Measurements from ENCODE around the gene CDK4.

The CDK4 gene

DNA sequence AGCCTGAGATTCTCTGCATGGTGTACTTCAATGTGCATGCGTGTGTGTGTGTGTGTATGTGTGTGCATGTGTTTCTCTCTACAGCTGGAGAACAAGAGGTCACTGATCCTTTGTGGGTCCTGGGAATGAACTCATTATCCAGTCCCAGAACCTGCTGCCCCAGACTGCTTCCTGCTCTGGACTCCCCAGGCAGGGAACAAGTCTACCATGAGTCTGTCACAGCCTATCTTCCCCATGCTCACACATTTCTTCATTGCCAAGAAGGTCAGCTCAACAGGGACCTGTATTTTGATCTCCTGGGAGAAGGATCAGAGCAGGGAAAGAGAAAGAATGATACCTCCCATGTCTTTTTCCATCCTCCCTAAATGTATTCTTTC, 10.7 kb downstream of the CDK4 start:
- no peaks in the 10 kb centered on the region for H3K9me3 Mint-ChIP-seq
- H3K27ac Mint-ChIP-seq = peak overlapping the region; percentile 92
- H3K36me3 Mint-ChIP-seq (ENCODE audit: low read depth) = peaks cover 20% of the 10 kb centered on the region
- no peaks in the 10 kb centered on the region for H3K27me3 Mint-ChIP-seq
- H3K4me3 Mint-ChIP-seq = peak overlapping the region; percentile 95
- peaks cover 66% of the 10 kb centered on the region for H3K4me1 Mint-ChIP-seq (ENCODE audit: low read depth)

GRCh38 chr12:57740656-57741412, 11.3 kb downstream of the CDK4 start:
- H3K4me1 Mint-ChIP-seq (ENCODE audit: low read depth) = peaks cover 63% of the 10 kb centered on the region
- H3K27ac Mint-ChIP-seq = peak overlapping the region; percentile 92
- H3K4me3 Mint-ChIP-seq = peak overlapping the region; percentile 95
- H3K27me3 Mint-ChIP-seq = no peaks in the 10 kb centered on the region
- peaks cover 18% of the 10 kb centered on the region for H3K36me3 Mint-ChIP-seq (ENCODE audit: low read depth)
- H3K9me3 Mint-ChIP-seq = no peaks in the 10 kb centered on the region

- H3K9me3 Mint-ChIP-seq = no peaks in the 10 kb centered on the region
- no peaks in the 10 kb centered on the region for H3K27me3 Mint-ChIP-seq
- H3K27ac Mint-ChIP-seq = no peak overlapping the region
- peaks cover 56% of the 10 kb centered on the region for H3K4me1 Mint-ChIP-seq (ENCODE audit: low read depth)
- H3K4me3 Mint-ChIP-seq = peak overlapping the region; percentile 64
- H3K36me3 Mint-ChIP-seq (ENCODE audit: low read depth) = peaks cover 16% of the 10 kb centered on the region
Observed at GRCh38 chr12:57739914-57740538, 12.1 kb downstream of the CDK4 start.

DNA sequence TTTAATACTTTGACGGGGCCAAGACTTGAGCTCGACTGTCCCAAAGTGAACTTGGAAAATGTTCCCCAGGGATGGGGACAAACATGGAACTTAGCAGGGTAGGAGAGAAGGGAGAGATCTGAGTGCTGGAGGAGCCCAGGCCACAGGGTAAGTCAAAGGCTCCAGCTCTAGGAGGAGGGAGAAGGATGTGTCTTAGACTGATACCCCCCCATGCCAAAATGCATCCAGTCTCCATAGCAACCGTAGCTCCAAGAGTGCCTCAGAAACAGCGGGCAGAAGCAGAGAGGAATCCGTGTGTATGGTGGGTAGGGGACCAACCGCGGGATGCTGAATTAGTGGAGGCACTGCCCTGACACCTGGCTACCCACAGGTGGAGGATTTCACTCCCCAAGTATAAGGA, 12.7 kb downstream of the CDK4 start:
- no peaks in the 10 kb centered on the region for H3K9me3 Mint-ChIP-seq
- peak overlapping the region; percentile 64 for H3K4me3 Mint-ChIP-seq
- H3K27me3 Mint-ChIP-seq = no peaks in the 10 kb centered on the region
- peak overlapping the region; percentile 71 for H3K27ac Mint-ChIP-seq
- H3K36me3 Mint-ChIP-seq (ENCODE audit: low read depth) = peaks cover 23% of the 10 kb centered on the region
- peaks cover 55% of the 10 kb centered on the region for H3K4me1 Mint-ChIP-seq (ENCODE audit: low read depth)

DNA sequence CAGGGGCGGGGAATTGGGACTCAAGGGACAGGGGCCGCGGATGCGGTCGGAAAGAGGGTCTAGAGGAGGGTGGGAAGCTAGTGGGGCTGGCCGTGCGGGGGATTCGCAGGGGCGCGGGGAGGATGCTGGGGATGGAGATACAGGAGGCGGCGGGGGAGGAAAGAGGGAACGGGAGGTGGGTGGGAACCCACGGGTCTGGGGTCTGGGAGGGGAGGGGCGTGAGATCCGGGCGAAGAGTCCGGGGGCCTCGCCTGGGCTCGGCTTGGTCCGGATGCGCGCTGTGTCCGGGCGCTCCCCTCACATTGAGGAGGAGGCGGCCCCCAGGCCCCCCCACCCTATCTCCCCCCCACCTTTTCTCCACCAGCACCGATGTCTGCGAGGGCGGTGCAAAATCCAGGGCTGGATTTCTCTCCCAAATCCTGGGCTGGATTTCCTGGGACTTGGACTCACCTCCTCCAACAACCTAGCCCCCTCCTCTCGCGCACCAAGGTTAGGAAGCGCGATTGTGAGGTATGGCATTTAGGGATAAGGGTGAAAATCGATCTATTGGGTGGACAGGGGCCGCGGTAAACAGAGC, 13.4 kb downstream of the CDK4 start, which contains the start of gene AGAP2:
TSS of gene AGAP2 (minus strand) at position 82 of the 577 bp plus-strand sequence. CDS start 496 bp downstream, outside the sequence.
- no peaks in the 10 kb centered on the region for H3K27me3 Mint-ChIP-seq
- H3K36me3 Mint-ChIP-seq (ENCODE audit: low read depth) = peaks cover 28% of the 10 kb centered on the region
- H3K4me3 Mint-ChIP-seq = peak within 1 kb of the TSS; percentile 64

DNA sequence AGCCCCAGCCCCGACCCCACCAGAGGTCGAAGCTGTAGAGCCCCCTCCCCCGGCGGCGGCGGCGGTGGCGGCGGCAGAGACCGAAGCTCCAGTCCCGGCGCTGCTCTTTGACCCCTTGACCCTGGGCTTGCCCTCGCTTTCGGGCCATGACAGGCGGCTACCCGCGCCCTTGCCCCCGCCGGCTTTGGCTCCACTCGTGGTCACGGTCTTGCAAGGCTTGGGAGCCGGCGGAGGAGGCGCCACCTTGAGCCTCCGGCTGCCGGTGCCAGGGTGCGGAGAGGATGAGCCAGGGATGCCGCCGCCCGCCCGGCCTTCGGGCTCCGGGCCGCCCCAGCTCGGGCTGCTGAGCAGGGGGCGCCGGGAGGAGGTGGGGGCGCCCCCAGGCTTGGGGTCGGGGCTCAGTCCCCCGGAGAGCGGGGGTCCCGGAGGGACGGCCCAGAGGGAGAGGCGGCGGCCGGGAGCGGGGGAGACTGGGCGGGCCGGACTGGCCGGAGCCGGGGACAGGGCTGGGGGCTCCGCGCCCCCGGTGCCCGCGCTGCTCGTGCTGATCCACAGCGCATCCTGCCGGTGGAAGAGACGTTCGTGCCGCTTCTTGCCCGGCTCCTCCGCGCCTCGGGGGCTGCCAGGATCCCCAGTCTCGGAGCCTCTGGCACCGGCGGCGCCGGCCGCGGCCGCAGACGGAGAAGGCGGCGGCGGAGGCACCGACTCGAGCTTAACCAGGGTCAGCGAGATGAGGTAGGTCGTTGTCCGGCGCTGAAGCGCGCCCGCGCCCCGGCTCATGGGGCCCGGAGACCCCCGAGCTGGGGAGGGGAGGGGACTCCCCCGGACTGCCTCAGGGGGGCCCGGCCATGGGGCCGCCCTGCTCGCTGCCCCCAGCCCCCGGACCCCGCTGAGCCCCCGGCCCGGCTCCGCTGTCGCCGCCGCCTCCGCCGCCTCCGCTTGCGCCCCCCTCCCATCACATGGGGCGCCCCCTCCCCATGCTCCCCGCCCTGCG, 14.3 kb downstream of the CDK4 start:
- Mint-ChIP-seq H3K27me3 (no peaks in the 10 kb centered on the region), H3K9me3 (no peaks in the 10 kb centered on the region), H3K4me3 (no peak overlapping the region), H3K27ac (no peak overlapping the region), H3K4me1 (ENCODE audit: low read depth) (peaks cover 47% of the 10 kb centered on the region), H3K36me3 (ENCODE audit: low read depth) (peaks cover 38% of the 10 kb centered on the region)

More for the DNA sequence above, 13.4 kb downstream of the CDK4 start, which contains the start of gene AGAP2:
- Mint-ChIP-seq H3K9me3 (no peaks in the 10 kb centered on the region), H3K4me1 (ENCODE audit: low read depth) (peaks cover 49% of the 10 kb centered on the region), H3K27ac (peak within 1 kb of the TSS; percentile 71)

GRCh38 chr12:57736741-57737466, 15.2 kb downstream of the CDK4 start:
- H3K27me3 Mint-ChIP-seq = no peaks in the 10 kb centered on the region
- no peak overlapping the region for H3K27ac Mint-ChIP-seq
- H3K9me3 Mint-ChIP-seq = no peaks in the 10 kb centered on the region
- H3K4me3 Mint-ChIP-seq = no peak overlapping the region
- H3K36me3 Mint-ChIP-seq (ENCODE audit: low read depth) = peaks cover 45% of the 10 kb centered on the region
- peaks cover 41% of the 10 kb centered on the region for H3K4me1 Mint-ChIP-seq (ENCODE audit: low read depth)

- H3K36me3 Mint-ChIP-seq (ENCODE audit: low read depth) = peaks cover 49% of the 10 kb centered on the region
- no peaks in the 10 kb centered on the region for H3K9me3 Mint-ChIP-seq
- peaks cover 38% of the 10 kb centered on the region for H3K4me1 Mint-ChIP-seq (ENCODE audit: low read depth)
- no peak overlapping the region for H3K4me3 Mint-ChIP-seq
- H3K27me3 Mint-ChIP-seq = no peaks in the 10 kb centered on the region
- no peak overlapping the region for H3K27ac Mint-ChIP-seq
Observed at GRCh38 chr12:57735952-57736740, 16.0 kb downstream of the CDK4 start.

DNA sequence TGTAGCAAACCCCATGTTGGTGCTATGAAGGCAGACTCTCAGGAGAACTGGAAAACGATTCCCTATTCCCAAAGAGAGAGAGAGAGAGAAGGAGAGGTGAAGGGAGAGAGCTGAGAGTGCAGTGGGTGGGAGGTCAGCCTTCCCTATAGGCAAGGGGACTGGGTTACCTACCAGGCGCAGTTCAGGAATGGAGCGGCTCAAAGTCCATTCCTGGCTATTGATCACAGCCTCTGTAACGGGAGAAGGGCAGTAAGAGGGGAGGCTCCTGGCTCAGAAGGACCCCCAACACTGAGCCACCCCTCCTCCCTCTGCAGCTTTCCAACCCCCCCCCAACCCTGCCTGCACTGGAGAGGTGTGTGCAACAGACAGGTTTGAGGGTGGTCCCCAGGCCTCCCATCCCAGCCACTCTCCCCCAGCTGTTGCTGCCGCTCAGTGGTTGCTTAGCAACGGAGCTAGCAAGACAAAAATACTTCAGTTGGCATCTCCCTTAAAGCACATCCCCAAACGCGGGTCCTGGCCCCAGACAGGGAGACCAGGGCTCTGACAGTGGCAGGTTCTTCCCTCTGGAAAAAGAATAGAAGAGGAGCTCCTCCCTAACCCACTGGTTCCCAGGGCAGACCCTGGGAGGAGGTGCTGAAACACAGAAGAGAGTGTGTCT, 16.8 kb downstream of the CDK4 start:
- Mint-ChIP-seq H3K36me3 (ENCODE audit: low read depth) (peaks cover 55% of the 10 kb centered on the region), H3K27ac (peak overlapping the region; percentile 70), H3K4me1 (ENCODE audit: low read depth) (peaks cover 29% of the 10 kb centered on the region), H3K4me3 (no peak overlapping the region), H3K9me3 (no peaks in the 10 kb centered on the region), H3K27me3 (no peaks in the 10 kb centered on the region)

GRCh38 chr12:57734591-57734990, 17.5 kb downstream of the CDK4 start:
- no peak overlapping the region for H3K4me3 Mint-ChIP-seq
- no peaks in the 10 kb centered on the region for H3K27me3 Mint-ChIP-seq
- peaks cover 23% of the 10 kb centered on the region for H3K4me1 Mint-ChIP-seq (ENCODE audit: low read depth)
- no peaks in the 10 kb centered on the region for H3K9me3 Mint-ChIP-seq
- H3K27ac Mint-ChIP-seq = no peak overlapping the region
- H3K36me3 Mint-ChIP-seq (ENCODE audit: low read depth) = peaks cover 62% of the 10 kb centered on the region

DNA sequence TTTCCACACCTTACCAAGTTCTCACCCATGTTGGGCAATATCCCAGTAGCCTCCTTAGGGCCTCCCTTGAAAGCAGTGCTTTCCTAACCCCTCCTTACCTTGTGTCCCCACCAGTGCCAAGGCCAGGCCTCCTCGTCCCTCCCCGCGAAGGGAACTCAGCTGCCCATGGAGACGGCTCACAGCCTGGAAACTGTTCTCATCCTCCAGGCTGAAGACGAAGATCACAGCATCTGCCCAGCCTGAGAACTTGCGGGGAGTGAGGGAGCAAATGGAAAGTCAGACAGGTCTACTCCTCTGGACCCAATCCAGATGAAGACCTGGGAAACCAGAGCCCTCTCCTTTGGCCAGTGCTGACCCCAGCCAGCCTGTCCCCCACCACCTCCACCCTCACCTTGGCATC, 18.2 kb downstream of the CDK4 start:
- H3K4me3 Mint-ChIP-seq = no peak overlapping the region
- H3K9me3 Mint-ChIP-seq = no peaks in the 10 kb centered on the region
- no peaks in the 10 kb centered on the region for H3K27me3 Mint-ChIP-seq
- peaks cover 56% of the 10 kb centered on the region for H3K36me3 Mint-ChIP-seq (ENCODE audit: low read depth)
- H3K27ac Mint-ChIP-seq = no peak overlapping the region
- H3K4me1 Mint-ChIP-seq (ENCODE audit: low read depth) = peaks cover 16% of the 10 kb centered on the region

GRCh38 chr12:57732726-57733593, 19.1 kb downstream of the CDK4 start:
- Mint-ChIP-seq H3K4me3 (no peak overlapping the region), H3K9me3 (no peaks in the 10 kb centered on the region), H3K4me1 (ENCODE audit: low read depth) (peaks cover 15% of the 10 kb centered on the region), H3K27ac (no peak overlapping the region), H3K27me3 (no peaks in the 10 kb centered on the region), H3K36me3 (ENCODE audit: low read depth) (peaks cover 62% of the 10 kb centered on the region)
